ENCODE data around the gene ZNF366.

ZNF366 gene, protein sequence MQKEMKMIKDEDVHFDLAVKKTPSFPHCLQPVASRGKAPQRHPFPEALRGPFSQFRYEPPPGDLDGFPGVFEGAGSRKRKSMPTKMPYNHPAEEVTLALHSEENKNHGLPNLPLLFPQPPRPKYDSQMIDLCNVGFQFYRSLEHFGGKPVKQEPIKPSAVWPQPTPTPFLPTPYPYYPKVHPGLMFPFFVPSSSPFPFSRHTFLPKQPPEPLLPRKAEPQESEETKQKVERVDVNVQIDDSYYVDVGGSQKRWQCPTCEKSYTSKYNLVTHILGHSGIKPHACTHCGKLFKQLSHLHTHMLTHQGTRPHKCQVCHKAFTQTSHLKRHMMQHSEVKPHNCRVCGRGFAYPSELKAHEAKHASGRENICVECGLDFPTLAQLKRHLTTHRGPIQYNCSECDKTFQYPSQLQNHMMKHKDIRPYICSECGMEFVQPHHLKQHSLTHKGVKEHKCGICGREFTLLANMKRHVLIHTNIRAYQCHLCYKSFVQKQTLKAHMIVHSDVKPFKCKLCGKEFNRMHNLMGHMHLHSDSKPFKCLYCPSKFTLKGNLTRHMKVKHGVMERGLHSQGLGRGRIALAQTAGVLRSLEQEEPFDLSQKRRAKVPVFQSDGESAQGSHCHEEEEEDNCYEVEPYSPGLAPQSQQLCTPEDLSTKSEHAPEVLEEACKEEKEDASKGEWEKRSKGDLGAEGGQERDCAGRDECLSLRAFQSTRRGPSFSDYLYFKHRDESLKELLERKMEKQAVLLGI

DNA sequence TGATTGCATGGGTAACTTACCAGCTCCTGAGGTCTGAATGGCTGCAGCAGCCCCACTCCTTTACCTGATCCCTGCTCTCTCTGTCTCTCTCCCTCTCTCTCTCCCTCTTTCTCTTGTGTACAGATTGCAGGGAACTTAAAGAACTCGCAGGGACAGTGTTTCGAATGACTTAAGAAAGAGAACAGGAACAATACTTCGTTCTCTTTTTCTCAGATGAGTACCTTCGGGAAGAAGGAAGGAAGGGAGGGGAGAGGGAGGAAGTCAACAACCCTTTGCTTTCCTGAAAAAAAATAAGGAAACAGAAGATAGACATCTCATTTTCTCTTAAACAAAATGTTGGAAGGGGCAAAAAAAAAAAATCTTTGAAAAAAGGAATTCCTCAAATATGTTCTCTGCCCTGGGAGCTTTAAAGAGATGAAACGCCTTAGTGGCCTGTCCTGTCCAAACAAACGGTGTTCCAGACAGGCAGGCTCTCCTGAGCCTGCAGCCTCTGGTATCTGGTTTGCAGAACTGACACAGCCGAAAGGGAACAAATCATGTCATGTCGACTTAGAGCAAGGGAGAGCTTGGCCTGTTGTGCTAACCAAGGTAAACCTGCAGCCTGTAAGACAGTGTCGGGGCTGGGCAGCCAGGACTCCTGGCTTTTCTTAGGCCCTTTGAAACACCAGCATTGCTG lies at the start of gene ZNF366:
Gene ZNF366, minus strand, starts transcription at position 180 of the 676 bp plus-strand sequence. CDS start 45,914 bp downstream, outside the sequence.
- FAIRE-seq (no peak), DNase-seq (ENCODE audit: low spot score) (no peak)

DNA sequence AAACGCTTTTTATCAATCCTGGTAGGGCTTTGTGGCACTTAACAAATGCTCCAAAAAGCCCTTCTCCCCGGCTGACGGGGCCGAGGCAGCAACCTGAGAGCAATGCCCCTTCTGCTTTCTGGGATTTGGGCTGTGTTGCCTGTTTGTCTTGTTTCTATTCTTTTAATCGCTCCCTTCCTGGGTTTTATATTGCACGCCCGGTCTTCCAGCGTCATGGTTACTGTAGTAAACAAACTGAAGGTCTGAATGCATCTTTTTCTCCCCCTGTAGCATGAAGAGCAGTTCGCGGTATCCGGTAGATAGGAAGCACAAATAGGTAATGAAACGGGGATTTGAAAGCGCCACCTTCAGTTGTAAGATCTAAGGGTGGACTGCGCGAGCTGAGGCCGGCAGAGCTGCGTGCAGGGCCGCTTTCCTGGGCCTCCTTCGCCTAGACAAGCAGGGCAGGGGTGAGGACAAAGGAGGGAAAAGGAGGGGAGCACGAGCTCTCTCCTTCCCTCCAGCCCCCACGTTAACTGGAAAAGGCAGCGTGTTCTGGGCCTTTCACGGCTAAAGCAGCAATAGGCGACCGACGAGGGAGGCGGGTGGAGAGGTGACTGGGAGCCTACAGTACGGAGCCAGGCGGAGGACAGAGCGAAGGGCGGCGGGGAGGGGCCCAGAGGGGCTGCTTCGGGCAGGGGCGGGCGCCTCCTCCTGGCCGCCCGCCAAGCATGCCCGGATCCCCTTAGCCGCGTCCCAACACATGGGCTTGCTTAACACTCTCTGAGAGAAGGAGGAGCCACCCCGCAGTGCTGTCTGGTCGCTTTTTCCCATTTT lies 49.3 kb upstream of the ZNF366 start:
- FAIRE-seq, result no peak
- DNase-seq (ENCODE audit: low spot score), result no peak

DNA sequence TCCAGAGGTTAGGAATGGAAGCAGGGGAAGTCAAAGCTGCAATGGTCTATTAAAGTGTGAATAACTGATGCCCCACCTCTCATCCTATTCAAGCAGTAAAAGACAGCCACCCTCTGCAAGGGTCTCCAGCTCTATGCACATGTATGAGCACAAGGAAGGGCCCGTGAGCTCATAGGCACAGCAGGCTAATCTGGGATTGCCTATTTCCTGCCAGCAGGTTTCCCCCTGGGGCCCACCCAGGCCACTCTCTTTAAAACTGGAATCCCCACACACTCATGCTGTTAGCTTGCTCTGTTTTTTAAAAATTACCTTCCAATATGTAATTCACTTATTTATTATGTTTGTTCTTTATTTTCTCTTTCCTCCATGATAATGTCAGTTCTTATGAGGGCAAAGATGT lies 48.7 kb upstream of the ZNF366 start:
- FAIRE-seq, result no peak
- DNase-seq (ENCODE audit: low spot score), result no peak

DNA sequence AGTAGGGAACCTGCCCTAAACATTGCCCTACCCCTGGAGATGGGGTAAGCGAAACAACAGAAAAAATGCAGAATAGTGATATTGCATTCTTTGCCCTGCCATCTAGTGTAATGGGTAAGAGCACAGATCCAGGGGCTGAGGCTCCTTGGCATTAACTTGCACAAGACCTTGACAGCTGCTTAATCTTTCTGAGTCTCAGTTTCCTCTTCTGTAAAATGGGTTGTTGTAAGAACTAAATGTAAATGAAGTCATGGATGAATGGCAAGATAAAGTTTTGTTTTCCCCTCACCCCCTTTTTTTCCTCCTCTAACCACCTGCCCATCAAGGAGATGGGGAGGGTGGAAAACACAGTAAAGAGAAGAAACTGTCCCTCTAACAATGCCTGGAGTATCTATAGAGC lies 47.7 kb upstream of the ZNF366 start:
- DNase-seq (ENCODE audit: low spot score), result no peak
- FAIRE-seq, result no peak

DNA sequence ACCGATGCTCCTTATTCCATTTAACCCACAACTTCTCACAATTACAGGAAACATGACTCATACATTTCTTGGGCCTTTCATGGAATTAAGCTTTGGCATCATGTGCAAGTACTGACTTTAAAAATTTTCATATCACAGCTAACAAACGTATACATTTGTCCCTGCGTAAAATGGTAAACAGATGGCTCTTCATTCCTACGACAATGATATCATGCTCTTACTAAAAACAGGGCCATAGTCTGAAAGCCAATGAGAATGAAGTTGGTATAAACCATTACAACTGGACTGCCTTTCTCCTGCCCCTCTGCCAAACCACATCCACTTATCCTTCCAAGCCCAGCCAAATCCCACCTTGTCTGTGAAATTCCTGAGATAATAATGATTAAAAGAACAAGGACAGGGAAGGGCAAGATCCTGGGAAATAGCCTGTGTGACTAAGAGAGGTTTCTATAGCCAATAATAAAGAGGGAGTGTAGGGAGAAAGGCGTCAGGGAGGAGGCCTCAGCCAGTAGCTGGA lies 44.9 kb upstream of the ZNF366 start:
- peak; percentile 71 for DNase-seq (ENCODE audit: low spot score)

DNA sequence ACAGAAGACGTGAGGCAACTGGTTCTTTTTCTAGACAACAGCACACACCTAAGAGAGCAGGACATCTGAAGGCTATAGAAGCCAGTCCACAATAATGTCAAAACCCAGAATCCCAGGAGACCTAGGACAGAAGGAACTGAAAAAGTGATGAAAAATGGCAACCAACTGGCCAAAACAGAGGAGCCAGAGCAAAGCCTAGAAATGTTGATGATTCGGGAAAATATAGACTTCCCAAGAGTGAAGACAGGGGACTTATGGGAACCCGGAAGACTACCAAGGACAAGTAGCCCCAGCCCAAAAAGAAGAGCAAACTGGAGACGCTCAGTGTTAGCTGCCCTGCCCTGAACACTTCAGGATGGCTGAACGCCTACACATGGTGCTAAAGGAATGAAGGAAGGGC lies 43.4 kb upstream of the ZNF366 start:
- FAIRE-seq, result no peak
- DNase-seq (ENCODE audit: low spot score), result no peak

More for the DNA sequence above, 44.9 kb upstream of the ZNF366 start:
- FAIRE-seq, result peak; percentile 77

DNA sequence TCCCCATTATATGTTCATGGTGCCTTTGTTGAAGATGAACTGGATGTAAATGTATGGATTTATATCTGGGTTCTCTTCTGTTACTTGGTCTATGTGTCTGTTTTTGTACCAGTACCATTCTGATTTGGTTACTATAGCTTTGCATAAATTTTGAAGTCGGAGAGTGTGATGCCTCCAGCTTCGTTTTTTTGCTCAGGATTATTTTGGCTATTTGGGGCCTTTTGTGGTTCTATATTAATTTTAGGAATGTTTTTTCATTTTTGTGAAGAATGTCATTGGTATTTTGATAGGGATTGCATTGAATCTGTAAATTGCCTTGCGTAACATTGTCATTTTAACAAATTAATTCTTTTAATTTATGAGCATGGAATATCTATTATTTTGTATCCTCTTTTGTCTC lies 36.6 kb upstream of the ZNF366 start:
- DNase-seq (ENCODE audit: low spot score) (no peak), FAIRE-seq (no peak)

DNA sequence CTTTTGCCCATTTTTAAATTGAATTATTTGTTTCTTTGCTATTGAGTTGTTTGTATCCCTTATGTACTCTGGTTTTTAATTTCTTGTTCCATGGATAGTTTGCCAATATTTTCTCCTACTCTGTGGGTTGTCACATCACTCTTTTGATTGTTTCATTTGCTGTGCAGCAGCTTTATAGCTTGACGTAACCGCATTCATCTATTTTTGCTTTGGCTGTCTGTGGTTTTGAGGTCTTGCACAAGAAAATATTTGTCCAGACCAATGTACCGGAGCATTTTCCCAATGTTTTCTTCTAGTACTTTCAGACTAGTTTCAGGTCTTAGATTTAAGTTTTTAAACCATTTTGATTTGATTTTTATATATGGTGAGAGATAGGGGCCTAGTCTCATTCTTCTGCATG lies 36.2 kb upstream of the ZNF366 start:
- FAIRE-seq (peak; percentile 41), DNase-seq (ENCODE audit: low spot score) (peak; percentile 6)

DNA sequence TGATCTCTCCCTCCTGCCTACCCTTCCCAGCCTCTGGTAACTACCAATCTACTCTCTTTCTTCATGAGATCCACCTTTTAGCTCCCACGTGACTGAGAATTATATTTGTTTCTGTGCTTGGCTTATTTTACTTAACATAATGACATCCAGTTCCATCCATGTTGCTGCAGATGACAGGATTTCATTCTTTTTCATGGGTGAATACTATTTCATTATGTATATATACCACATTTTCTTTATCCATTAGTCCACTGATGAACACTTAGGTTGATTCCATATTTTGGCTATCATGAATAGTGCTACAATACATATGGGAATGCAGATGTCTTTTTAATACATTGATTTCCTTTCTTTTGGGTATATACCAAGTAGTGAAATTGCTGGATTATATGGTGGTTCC lies 35.5 kb upstream of the ZNF366 start:
- no peak for DNase-seq (ENCODE audit: low spot score)
- FAIRE-seq, result no peak

DNA sequence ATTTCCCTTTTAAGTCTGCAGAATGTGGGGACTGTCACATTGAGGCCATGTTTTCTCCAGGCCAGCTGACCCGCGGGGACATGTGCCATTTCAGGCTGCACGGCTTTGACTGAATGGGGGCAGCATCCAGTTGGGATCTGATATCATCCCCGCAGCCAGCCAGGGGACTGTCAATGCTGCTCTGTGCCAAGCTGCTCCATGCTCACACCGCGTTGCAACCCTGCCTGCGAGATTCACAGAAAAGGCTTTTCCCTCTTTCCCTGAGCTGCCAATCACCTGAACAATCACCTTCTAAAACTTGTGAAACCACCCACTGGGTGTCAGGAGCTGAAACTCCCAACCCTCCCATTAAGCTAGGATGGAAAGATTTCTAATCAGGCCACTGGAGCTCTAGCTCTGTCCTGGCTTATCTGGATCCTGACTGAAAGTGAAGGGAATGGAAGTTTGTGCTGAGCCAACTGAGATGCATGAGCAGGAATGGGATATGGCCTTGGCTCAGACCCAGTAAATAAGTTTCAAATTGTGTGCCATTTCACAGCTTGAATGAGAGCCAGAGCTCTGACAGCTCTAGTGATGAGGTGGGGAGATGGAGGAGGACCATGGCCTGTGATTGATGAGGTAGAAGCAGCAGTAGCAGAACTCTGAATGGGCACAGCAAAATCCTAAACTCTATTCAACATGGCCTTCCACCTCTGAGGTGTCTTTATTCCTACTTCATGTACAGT lies 34.5 kb upstream of the ZNF366 start:
- FAIRE-seq (no peak), DNase-seq (ENCODE audit: low spot score) (no peak)

DNA sequence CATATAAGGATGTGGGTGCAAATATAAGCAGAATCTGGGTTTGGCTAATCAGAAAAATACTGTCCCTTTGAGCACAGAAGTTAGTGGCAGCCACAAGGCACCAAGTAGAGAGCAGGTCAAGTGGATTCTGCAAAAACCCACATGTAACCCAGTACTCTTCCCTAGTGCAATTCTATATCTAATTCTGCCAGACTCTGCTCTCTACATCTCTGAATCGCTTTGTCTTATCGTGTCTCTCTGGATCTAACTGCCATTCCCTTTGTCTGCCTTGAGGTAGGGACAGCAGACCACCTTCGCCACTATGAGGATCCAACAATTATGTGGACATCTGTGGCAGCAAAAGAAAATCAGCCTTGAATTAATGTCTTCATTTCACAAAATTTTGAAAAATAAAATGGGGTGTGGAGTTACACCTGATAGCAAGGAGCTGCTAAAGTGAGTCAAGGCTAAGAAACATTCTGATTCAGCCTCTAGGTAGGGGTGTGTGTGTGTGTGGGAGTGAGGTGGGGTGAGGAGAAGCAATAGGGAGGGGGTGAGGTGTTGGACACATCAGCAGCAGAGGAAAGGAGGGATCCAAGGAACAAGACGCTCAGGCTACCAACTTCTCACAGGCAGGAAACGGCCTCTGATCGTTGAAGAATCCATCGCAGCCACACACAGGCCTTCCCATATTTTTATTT lies 33.7 kb upstream of the ZNF366 start:
- DNase-seq (ENCODE audit: low spot score) (no peak), FAIRE-seq (no peak)

DNA sequence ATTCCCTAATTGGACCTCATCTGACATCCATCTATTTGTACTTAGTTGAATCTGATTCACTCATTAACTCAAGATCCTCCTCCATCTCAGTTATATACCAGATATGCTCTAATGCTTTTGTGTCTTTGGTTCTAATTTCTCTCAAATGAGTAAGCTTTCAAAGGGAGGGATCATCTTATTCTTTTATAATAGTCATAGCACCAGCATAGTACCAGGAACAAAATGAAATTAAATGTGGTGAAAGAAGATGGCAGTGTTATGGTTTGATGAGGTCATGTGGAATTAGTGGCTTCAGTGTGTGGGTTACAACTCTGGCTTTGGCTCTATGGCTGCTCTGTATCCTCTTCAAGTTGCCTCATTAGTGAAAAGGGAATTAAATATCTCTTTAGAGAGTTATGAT lies 32.5 kb upstream of the ZNF366 start:
- FAIRE-seq, result no peak

DNA sequence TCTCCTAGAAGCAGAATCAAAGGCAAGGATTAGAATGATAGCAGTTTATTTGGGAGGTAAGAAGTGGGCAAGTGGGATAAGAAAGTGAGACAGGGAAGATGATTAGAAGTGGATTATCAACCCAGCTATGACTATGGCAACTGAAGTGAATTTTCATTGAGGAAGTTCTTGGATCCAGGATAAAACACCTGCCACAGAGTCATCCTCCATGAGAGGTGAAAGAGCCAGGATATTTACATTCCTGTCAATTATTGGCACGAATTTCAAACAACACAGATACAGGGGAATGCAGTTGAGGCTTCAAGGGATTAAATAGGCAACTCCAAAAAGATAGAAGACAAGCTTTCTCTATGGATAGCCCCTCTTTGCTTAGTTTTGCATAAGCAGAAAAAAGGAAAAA lies 31.8 kb upstream of the ZNF366 start:
- FAIRE-seq (no peak), DNase-seq (ENCODE audit: low spot score) (no peak)

More for the DNA sequence above, 32.5 kb upstream of the ZNF366 start:
- no peak for DNase-seq (ENCODE audit: low spot score)

DNA sequence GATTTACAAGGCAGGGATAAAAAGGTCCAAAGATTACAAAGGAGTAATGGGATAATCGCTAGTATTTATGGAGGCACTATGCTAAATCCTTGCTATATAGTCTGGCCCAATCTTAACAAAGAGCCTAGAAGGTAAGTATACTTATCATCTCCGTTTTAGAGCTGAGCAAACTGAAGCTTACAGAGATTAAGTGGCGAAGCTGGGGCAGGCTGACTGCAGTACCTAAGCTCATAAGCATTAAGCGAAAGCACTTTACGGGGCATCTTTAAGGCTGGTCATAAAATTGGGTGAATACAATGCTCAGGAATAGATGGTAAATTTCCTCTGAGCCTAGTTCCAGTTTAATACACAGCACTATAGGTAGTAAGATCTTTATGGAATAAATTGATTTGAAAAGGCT lies 30.0 kb upstream of the ZNF366 start:
- no peak for FAIRE-seq
- DNase-seq (ENCODE audit: low spot score), result no peak

DNA sequence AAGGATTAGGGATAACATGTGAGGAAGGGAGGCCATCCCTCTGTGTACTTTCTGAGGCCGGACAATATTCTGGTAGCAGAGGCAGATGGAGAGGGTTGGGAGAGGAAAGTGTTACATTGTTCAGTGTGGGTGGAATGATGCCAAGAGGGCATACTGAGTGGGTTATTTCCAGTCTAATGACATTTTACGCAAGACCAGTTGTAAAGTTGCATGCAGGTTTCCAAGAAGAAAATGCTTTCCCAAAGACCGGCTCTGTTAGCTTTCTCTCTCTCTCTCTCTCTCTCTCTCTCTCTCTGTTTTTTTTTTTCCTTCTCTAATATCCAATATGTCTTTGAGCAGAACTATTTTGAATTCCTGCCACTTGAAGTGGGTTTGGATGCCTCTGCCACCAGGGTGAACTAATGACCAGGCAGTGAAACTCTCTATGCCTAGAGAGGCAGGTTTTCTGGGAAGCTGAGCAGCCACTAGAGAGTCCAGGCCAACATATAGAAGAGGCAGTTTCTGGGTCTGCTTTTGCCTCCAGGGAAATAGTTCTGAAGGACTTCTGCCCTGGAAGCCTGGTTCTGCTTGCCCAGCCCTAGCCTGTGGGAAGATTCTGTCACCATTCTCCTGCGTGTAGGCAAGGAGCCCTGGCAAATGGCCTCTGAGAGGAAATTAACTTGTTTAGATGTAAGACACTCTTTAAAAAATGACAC lies 24.4 kb upstream of the ZNF366 start:
- FAIRE-seq, result no peak
- DNase-seq (ENCODE audit: low spot score), result no peak

DNA sequence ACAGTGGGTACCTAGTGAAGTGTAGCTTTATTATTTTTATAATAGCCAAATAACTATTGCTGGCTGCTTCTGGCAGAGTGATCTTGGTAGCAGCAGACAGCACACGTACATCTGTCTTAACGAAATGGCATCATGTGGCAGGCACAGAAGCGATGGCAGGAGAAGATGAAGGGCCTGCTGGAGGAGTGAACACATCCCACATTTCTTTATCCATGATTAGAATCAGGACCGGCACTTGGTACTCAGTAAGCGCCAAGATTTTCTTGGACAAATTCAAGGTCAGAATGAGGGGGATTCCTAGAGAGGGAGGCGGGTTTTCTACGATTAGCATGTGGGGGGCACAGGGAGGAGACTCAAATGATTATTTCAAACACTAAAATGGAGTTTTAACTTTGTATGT lies 23.0 kb upstream of the ZNF366 start:
- FAIRE-seq (no peak), DNase-seq (ENCODE audit: low spot score) (no peak)

DNA sequence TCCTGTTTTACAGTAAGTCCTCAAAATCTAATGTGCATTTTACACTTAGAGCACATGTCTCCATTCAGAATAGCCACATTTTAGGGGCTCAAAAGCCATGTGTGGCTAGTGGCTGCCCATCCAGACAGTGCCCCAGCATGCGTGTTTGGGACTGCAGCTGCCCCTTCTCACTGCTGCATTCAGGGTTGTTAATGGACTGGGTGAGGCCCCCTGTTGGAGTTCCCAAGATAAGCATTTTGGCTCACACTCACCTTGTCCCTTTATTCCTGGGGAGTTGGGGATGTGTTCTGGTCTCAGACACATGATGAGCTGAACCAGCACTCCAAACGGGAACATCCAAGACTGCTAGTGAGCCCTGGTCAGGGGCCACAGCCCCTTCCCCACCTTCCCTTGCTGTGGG lies 22.2 kb upstream of the ZNF366 start:
- FAIRE-seq, result no peak
- DNase-seq (ENCODE audit: low spot score), result no peak

DNA sequence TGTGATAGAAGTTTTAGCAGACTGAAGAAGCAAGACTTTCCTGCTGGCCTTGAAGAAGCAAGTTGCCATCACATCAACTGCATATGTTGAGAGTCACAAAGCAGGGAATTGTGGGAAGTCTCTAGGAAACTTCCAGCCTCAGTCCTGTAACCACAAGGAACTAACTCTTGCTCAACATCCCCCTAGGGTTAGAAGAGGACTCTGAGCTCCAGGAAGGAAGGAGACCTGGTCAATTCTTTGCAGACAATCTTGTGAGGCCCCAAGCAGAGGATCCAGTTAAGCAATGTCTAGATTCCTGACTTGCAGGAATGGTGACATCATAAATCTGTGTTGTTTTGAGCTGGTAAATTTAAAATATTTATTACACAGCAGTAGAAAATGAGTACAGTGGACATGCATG lies 18.6 kb upstream of the ZNF366 start:
- no peak for FAIRE-seq
- DNase-seq (ENCODE audit: low spot score), result no peak

DNA sequence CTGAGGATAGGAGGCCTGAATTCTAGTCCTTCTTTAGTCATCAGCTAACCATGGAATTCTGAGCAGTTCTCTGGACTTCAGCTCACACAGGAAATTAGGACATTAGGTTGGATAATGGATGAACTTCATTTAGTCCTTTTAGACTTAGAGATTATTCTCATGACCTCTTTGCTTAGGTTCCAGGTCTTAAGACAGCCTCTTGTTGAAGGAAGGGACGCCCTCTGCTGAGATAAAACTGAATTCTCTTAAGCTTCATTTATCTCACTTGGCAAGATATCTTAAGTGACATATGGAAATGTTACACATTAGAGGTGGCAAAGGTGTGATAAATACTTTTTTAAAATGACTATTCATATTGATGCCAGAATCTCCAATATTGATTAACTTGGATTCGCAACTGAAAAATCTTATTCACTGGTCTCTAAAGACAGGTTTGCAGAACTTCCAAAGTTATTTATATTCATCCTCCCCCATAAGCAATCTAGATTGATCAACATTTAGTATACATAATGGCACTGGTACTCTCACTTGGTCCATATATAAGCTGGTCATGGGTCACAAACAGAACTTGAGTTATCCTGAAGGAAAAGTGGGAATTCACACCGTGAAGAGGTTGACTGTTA lies 16.9 kb upstream of the ZNF366 start:
- DNase-seq (ENCODE audit: low spot score), result peak; percentile 31
- FAIRE-seq, result peak; percentile 27
